ENCODE results near the gene RNF223. TPM values are rescaled to one million over a fixed set of nuclear protein-coding genes. Genes with fewer than 3 reads are reported as not detected.

RNF223 gene
- not detected for total RNA-seq

- no peak within 1 kb of the TSS for H3K27ac ChIP-seq
- no peak for TF ChIP-seq CTCF (IDR thresholded peaks at IDR 0.05)
- H3K36me3 ChIP-seq, result no peaks in the 10 kb centered on the region
- H3K4me1 ChIP-seq, result peaks cover 0 to 8% of the 10 kb centered on the region in 2 donors
- no peaks in the 10 kb centered on the region for H3K9me3 ChIP-seq
- H3K27me3 ChIP-seq, result no peaks in the 10 kb centered on the region
- no peak within 1 kb of the TSS for H3K4me3 ChIP-seq
- no peak for DNase-seq (ENCODE audit: low spot score)
Measured at GRCh38 chr1:1073743-1074587, at the start of gene RNF223. Gene RNF223 (minus strand): TSS chr1:1074306. CDS start chr1:1072566, 1,740 bp downstream.

- H3K27me3 ChIP-seq, result no peaks in the 10 kb centered on the region
- H3K9me3 ChIP-seq, result no peaks in the 10 kb centered on the region
- H3K27ac ChIP-seq, result no peak overlapping the region
- no peak for TF ChIP-seq CTCF (IDR thresholded peaks at IDR 0.05)
- no peaks in the 10 kb centered on the region for H3K36me3 ChIP-seq
- DNase-seq (ENCODE audit: low spot score), result no peak
- H3K4me3 ChIP-seq, result no peak overlapping the region
- peaks cover 0 to 10% of the 10 kb centered on the region in 2 donors for H3K4me1 ChIP-seq
Measured at GRCh38 chr1:1122981-1123480, 48.9 kb upstream of the RNF223 start.

GRCh38 chr1:1122078-1122811, 48.1 kb upstream of the RNF223 start:
- DNase-seq (ENCODE audit: low spot score), result peak; percentile 82
- H3K36me3 ChIP-seq, result no peaks in the 10 kb centered on the region
- H3K4me3 ChIP-seq, result peak overlapping the region in 1 of 2 donors; percentile 38
- TF ChIP-seq CTCF (IDR thresholded peaks at IDR 0.05), result peak; percentile 85 to 98
- H3K27me3 ChIP-seq, result no peaks in the 10 kb centered on the region
- H3K9me3 ChIP-seq, result no peaks in the 10 kb centered on the region
- no peak overlapping the region for H3K27ac ChIP-seq
- peaks cover 0 to 10% of the 10 kb centered on the region in 2 donors for H3K4me1 ChIP-seq

GRCh38 chr1:1121611-1122077, 47.5 kb upstream of the RNF223 start:
- no peak for TF ChIP-seq CTCF (IDR thresholded peaks at IDR 0.05)
- no peaks in the 10 kb centered on the region for H3K36me3 ChIP-seq
- no peak overlapping the region for H3K27ac ChIP-seq
- H3K27me3 ChIP-seq, result no peaks in the 10 kb centered on the region
- DNase-seq (ENCODE audit: low spot score), result no peak
- H3K9me3 ChIP-seq, result no peaks in the 10 kb centered on the region
- H3K4me1 ChIP-seq, result peaks cover 0 to 13% of the 10 kb centered on the region in 2 donors
- H3K4me3 ChIP-seq, result no peak overlapping the region

- Histone ChIP-seq H3K4me3 (no peak overlapping the region), H3K27me3 (no peaks in the 10 kb centered on the region), H3K9me3 (no peaks in the 10 kb centered on the region), H3K36me3 (no peaks in the 10 kb centered on the region), H3K27ac (no peak overlapping the region), H3K4me1 (peaks cover 0 to 14% of the 10 kb centered on the region in 2 donors)
- no peak for TF ChIP-seq CTCF (IDR thresholded peaks at IDR 0.05)
- DNase-seq (ENCODE audit: low spot score), result no peak
Measured at GRCh38 chr1:1120866-1121591, 46.9 kb upstream of the RNF223 start.
